ENCODE measurements around the gene ATP8B3.

DNA sequence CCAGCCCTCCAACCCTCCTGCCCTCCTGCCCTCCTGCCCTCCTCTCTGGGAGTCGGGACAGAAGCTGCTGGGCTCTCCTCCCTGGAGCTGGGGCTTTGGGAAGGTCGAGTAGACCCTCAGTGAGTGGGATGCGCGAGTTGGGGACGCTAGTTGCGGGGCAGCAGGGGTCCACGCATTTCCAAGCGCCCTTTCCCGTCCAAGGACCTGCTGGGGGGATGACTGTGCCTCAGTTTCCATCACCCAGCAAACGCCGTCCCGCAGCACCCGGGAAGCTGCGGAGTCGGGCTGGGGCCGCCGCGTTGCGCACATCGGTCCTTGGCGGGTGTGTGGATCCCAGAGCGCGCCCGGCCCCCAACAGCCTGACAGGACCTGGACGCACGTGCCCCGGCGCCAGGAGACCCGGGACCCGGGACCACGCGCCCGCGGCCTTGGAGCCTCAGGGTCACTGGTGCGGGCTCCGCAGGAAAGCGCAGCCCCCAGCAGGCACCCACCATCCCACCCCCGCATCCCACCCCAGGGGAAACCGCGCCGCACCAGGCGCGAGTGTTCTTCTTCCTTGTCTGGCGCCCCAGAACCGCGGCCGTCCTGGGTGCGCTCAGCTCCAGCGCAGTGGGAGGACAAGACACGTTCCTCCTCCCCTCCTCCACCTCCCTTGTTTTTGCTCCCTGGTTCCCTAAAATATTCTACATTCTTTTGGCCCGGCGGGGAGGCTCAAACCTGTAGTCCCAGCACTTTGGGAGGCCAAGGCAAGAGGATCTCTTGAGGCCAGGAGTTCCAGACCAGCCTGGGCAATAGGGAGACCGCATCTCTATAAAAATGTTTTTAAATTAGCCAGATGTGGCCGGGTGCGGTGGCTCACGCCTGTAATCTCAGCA lies 49.6 kb downstream of the ATP8B3 start:
- TF ChIP-seq POLR2A (IDR thresholded peaks at IDR 0.05; ENCODE audit: low read depth, low read length): no peak
- no peak for TF ChIP-seq SPI1 (IDR thresholded peaks at IDR 0.05; ENCODE audit: low read depth, low read length)
- no peak for TF ChIP-seq POLR2AphosphoS5 (IDR thresholded peaks at IDR 0.05; ENCODE audit: low read depth, low read length)
- no peak for TF ChIP-seq TAF1 (IDR thresholded peaks at IDR 0.05; ENCODE audit: low read depth, low read length)
- no peak for TF ChIP-seq PAX5 (IDR thresholded peaks at IDR 0.05; ENCODE audit: insufficient read depth, low read length, severe bottlenecking)
- no peak for TF ChIP-seq POU2F2 (IDR thresholded peaks at IDR 0.05; ENCODE audit: low read depth, low read length)
